ENCODE measurements around the gene SHQ1.

The SHQ1 gene

GRCh38 chr3:72802001-72802400 lies 46.2 kb downstream of the SHQ1 start:
- no peak for ATAC-seq
- TF ChIP-seq TSHZ2 (CRISPR knock-in tag; IDR thresholded peaks at IDR 0.05) (no peak), GLIS3 (CRISPR knock-in tag; IDR thresholded peaks at IDR 0.05) (no peak), ZC3H10 (CRISPR knock-in tag; IDR thresholded peaks at IDR 0.05) (no peak), SNAI2 (CRISPR knock-in tag; IDR thresholded peaks at IDR 0.05) (no peak), PPARA (CRISPR knock-in tag; IDR thresholded peaks at IDR 0.05; ENCODE audit: borderline replicate concordance) (no peak), ZFP30 (CRISPR knock-in tag; IDR thresholded peaks at IDR 0.05) (no peak), CREB5 (CRISPR knock-in tag; IDR thresholded peaks at IDR 0.05; ENCODE audit: low read depth) (no peak), PATZ1 (CRISPR knock-in tag; IDR thresholded peaks at IDR 0.05; ENCODE audit: borderline replicate concordance) (no peak), ESRRG (CRISPR knock-in tag; IDR thresholded peaks at IDR 0.05) (no peak), ZNF8 (CRISPR knock-in tag; IDR thresholded peaks at IDR 0.05) (no peak), BACH2 (CRISPR knock-in tag; IDR thresholded peaks at IDR 0.05; ENCODE audit: borderline replicate concordance) (no peak), ZNF70 (CRISPR knock-in tag; IDR thresholded peaks at IDR 0.05) (no peak), ZFP3 (CRISPR knock-in tag; IDR thresholded peaks at IDR 0.05) (no peak), POU6F1 (CRISPR knock-in tag; IDR thresholded peaks at IDR 0.05; ENCODE audit: borderline replicate concordance, low read depth) (no peak), ARNTL (CRISPR knock-in tag; IDR thresholded peaks at IDR 0.05; ENCODE audit: borderline replicate concordance, low read depth) (no peak), CSRNP3 (CRISPR knock-in tag; IDR thresholded peaks at IDR 0.05) (no peak), TCF4 (CRISPR knock-in tag; IDR thresholded peaks at IDR 0.05; ENCODE audit: borderline replicate concordance) (no peak), OSR1 (CRISPR knock-in tag; IDR thresholded peaks at IDR 0.05) (no peak)

GRCh38 chr3:72800869-72801268 lies 47.4 kb downstream of the SHQ1 start:
- TF ChIP-seq ZNF70 (CRISPR knock-in tag; IDR thresholded peaks at IDR 0.05) = no peak
- no peak for TF ChIP-seq TCF4 (CRISPR knock-in tag; IDR thresholded peaks at IDR 0.05; ENCODE audit: borderline replicate concordance)
- no peak for TF ChIP-seq PPARA (CRISPR knock-in tag; IDR thresholded peaks at IDR 0.05; ENCODE audit: borderline replicate concordance)
- TF ChIP-seq SNAI2 (CRISPR knock-in tag; IDR thresholded peaks at IDR 0.05) = no peak
- no peak for TF ChIP-seq ZFP30 (CRISPR knock-in tag; IDR thresholded peaks at IDR 0.05)
- TF ChIP-seq GLIS3 (CRISPR knock-in tag; IDR thresholded peaks at IDR 0.05) = no peak
- TF ChIP-seq OSR1 (CRISPR knock-in tag; IDR thresholded peaks at IDR 0.05) = no peak
- TF ChIP-seq ZNF565 (CRISPR knock-in tag; conservative IDR thresholded peaks at IDR 0.05; ENCODE audit: low read depth) = no peak
- TF ChIP-seq CREB5 (CRISPR knock-in tag; IDR thresholded peaks at IDR 0.05; ENCODE audit: low read depth) = no peak
- no peak for TF ChIP-seq PATZ1 (CRISPR knock-in tag; IDR thresholded peaks at IDR 0.05; ENCODE audit: borderline replicate concordance)
- no peak for TF ChIP-seq CSDC2 (CRISPR knock-in tag; IDR thresholded peaks at IDR 0.05)
- no peak for TF ChIP-seq TOX (CRISPR knock-in tag; IDR thresholded peaks at IDR 0.05; ENCODE audit: borderline replicate concordance)
- no peak for TF ChIP-seq ZNF8 (CRISPR knock-in tag; IDR thresholded peaks at IDR 0.05)
- TF ChIP-seq TSHZ2 (CRISPR knock-in tag; IDR thresholded peaks at IDR 0.05) = no peak
- TF ChIP-seq RARB (CRISPR knock-in tag; IDR thresholded peaks at IDR 0.05) = no peak
- ATAC-seq = no peak

All from SK-N-SH treated with all-trans-retinoic acid at 6 μM for 48 hours (cell line).